ENCODE results near the gene MYCBP.

The MYCBP gene

GRCh38 chr1:38819040-38819439 is 54.1 kb downstream of the MYCBP start:
- DNase-seq = no peak

- DNase-seq = peak; percentile 10
Measured at GRCh38 chr1:38818175-38818976, 54.8 kb downstream of the MYCBP start.

- DNase-seq = no peak
Measured at GRCh38 chr1:38817267-38818174, 55.6 kb downstream of the MYCBP start.

GRCh38 chr1:38815903-38816627 is 57.1 kb downstream of the MYCBP start:
- DNase-seq = no peak

GRCh38 chr1:38814984-38815464 is 58.1 kb downstream of the MYCBP start:
- DNase-seq = no peak

GRCh38 chr1:38814444-38814983 is 58.6 kb downstream of the MYCBP start:
- no peak for DNase-seq

- no peak for DNase-seq
Measured at GRCh38 chr1:38812981-38813380, 60.2 kb downstream of the MYCBP start.
